HG03095 (cell line): ENCODE measurements around the gene WDR53.
A peak's percentile ranks its signal among the peaks of the same experiment; 100 is the strongest.
"Not testable (repeated sequence)": the region's sequence is repeated elsewhere in the genome, so short reads cannot be mapped to it uniquely, and the experiment has no call there.

ENCODE experiments used
- ATAC-seq: cut with Tn5 transposase; IDR thresholded peaks from one replicate; pipeline ENCODE4 v1.9.1; 2021; ENCODE audit warnings: moderate library complexity; ENCODE audit not compliant: unreplicated experiment

The WDR53 gene

DNA sequence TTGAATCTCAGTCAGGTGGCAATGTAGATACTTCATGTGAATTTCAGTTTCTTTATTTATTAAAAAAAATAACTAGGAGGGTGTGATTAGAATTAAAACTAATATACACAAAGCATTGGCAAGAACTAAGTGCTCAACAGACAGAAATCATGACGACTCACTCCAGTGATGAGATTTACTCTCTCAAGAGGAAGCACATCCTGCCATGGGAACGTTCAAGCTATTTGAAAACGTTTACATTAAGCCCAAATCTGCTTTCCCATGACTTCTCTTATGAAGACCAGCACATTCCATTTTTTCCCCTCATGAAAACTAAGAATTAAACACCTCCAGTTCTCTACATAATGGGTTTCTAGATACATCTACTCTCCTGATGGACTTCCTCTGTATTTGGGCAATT is 8.5 kb downstream of the WDR53 start:
- no peak for ATAC-seq

DNA sequence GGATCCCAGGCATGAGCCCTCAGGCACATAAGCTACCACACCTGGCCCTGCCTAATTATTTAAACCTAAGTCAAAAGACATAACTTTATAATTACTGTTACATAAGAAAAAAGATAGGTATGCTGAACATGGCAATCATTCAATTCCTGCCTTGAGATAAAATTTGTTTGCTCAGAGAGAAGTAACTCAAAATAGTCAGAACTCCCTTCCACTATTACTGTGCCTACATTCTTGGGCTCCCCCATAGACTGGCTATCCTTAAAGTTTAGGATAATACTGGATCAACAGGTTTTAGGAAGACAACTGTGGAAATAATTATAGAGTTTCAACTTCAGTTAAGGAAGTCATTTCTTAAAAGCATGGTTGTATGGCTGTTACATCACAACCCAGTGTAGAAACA is 9.9 kb downstream of the WDR53 start:
- ATAC-seq, result no peak

DNA sequence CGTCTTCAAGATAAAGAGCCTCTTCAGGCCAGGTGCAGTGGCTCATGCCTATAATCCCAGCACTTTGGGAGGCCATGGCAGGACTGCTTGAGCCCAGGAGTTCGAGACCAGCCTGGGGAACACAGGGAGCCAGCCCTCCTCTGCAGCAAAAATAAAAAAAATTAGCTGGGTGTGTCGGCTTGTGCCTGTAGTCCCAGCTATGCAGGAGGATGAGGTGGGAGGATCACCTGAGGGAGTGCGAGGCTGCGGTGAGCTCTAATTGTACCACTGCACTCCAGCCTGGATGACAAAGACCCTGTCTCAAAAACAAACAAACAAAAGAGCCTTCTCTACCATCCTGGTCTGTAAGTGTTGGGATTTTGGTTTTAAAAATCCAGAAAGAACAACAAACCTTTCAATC is 11.1 kb downstream of the WDR53 start:
- no peak for ATAC-seq

DNA sequence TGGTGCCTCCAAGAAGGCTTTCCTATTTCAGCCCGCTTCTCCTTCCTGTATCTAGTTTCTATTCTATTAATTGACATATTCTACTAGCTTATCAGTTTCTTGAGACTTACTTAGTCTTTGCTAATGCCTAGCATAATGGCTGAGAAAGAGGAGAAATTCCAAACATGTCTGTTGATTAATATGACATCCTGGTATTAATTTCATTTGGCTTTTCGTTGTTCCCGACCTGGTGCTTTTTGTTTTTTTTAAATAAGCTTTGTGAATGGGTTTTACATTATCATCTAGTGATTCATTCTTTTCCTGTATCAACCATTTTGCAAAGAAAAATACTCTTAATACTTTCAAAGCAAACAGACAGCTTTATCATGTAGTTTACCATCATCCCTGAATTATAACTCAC is 13.1 kb downstream of the WDR53 start:
- ATAC-seq, result no peak

DNA sequence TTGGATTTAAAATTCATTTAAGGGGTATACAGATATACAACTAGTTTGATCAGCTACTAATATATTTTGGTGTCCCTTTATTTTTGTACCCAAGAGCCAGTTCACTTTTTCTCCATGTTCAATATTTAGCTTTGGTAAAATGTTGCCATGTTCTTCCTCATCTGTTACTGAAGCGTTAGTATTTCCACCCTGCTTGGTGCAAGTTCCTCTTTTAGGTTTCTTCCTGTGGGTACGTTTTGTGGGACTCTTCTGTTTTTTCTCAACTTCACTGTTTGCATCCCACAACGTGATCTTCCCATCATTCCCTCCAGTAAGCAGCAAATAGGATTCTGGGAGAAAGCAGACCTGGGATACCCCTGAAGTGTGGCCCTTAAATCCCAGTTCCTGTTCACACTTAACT is 14.1 kb downstream of the WDR53 start:
- ATAC-seq, result no peak

GRCh38 chr3:196553551-196553950 is 14.8 kb downstream of the WDR53 start:
- no peak for ATAC-seq

- ATAC-seq, result no peak
Observed at GRCh38 chr3:196552253-196552652, 16.1 kb downstream of the WDR53 start.

- not testable (repeated sequence) for ATAC-seq
Observed at GRCh38 chr3:196550172-196550571, 18.2 kb downstream of the WDR53 start.

GRCh38 chr3:196549312-196549711 is 19.0 kb downstream of the WDR53 start:
- not testable (repeated sequence) for ATAC-seq

GRCh38 chr3:196547067-196547466 is 21.3 kb downstream of the WDR53 start:
- no peak for ATAC-seq

DNA sequence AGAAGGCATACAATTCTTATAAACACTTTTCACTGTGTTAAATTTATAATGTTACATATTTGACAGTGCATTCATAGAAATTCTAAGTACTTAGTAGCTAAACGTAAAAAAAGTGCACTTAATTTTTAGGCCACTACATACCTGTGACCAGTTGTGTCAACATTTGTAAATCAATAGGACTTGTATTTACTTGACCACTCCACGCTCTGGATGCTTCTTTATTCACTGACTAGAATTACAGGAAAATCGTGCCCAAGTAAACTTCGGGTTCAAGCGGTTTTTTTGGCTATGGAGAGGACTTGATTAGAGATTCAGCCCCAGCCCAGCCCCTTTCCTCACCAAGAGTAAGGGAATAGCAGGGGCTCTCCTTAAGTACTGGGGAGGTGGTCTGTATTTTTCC is 21.8 kb downstream of the WDR53 start:
- no peak for ATAC-seq

- ATAC-seq, result no peak
Observed at GRCh38 chr3:196544491-196544992, 23.8 kb downstream of the WDR53 start.

- no peak for ATAC-seq
Observed at GRCh38 chr3:196541684-196542445, 26.5 kb downstream of the WDR53 start.

DNA sequence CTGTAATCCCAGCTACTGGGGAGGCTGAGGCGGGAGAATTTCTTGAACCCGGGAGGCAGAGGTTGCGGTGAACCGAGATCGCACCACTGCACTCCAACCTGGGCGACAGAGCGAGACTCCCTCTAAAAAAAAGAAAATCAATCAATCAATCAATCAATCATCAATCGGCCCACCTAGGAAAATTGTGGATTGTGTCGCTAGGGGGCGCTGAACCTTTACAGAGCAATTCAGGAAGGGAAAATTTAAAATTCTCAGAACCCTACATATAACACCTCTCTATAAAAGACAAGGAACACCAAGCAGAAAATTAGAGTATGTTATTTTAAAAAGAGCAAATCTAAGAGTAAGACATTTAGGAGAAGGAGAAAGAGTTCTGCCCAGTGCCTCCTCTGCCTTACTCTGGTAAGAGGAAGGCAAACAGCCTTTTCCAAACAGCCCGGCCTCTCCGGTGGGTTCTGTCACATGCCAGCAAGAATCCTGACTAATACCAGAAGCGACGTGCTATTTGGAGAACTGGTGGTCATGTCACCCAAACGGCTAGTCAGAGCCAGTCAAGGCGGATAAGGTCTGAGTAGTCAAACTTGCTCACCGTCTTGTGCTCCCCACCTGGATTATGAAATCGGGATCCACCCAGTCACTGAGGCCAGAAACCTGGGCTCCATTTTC is 30.9 kb downstream of the WDR53 start:
- no peak for ATAC-seq

DNA sequence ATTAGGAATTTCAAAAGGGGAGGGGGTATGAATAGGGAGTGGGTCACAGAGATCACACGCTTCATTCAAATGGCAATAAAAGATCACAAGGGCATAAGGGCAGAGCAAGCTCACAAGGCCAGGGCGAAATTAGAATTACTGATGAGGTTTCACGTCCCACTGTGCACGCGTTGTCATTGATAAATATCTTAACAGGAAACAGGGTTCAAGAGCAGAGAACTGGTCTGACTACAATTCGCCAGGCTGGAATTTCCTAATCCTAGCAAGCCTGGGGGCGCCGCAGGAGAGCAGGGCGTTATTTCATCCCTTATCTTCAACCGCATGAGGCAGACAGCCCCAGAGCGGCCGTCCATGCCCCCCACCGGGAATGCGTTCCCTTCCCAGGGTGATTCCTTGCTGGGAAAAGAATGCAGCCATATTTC is 35.1 kb downstream of the WDR53 start:
- no peak for ATAC-seq

GRCh38 chr3:196531418-196531817 is 36.9 kb downstream of the WDR53 start:
- no peak for ATAC-seq

DNA sequence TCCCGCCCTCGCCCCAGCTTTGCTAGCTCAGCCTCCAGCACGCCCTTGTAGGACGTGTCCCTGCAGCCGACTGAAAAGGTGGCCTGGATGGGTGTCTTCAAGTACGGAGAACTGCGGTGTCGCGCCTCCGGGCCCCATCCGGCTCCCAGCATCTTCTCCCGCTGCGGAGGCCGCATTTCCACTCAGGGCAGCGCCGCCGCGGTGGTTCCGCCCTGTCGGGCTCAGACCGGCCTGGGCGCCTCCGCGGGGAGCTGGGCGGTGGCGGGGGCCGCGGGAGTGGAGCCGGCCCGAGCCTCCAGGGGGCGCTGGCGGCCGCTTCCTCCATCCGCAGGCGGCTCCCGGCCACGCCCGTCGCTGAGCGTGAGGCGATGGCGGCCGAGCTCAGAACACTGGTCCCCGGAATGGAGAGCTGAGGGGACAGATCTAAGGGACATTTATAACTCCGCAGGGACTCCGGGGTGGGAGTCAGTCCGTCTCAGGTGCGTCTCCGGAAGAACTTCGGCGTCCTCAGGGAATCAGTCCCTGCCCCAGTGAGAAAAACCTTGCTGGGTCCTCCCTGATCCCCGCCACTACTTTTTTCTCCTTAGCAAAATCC is 39.6 kb downstream of the WDR53 start:
- ATAC-seq, result peak; percentile 66

DNA sequence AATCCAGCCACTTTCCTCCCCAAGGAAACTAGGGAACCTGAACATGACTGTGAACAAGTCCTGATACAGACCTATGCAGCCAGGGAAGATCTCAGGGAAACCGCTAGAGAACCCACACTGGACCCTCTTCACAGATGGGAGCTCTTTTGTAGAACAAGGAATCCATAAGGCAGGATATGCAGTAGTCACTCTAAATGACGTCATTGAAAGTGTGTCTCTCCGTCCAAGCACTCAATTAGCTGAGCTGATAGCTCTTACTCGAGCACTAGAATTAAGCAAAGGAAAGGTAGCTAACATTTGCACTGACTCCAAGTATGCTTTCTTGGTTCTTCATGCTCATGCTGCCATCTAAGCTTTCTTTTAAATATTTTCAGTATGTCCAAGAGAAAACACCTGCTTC is 43.2 kb downstream of the WDR53 start:
- no peak for ATAC-seq

DNA sequence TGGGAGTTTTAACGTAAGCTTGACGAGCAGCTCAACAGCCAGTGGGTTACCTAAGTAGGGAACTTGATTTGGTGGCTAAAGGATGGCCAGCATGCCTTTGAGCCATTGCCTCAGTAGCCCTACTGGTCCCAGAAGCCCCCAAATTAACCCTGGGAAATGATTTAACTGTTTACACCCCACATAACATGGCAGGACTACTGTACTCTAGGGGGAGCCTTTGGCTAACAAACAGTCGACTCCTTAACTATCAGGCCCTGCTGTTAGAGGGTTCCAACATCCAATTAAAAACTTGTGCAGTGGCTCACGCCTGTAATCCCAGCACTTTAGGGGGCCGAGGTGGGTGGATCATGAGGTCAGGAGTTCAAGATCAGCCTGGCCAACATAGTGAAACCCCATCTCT is 43.8 kb downstream of the WDR53 start:
- no peak for ATAC-seq

DNA sequence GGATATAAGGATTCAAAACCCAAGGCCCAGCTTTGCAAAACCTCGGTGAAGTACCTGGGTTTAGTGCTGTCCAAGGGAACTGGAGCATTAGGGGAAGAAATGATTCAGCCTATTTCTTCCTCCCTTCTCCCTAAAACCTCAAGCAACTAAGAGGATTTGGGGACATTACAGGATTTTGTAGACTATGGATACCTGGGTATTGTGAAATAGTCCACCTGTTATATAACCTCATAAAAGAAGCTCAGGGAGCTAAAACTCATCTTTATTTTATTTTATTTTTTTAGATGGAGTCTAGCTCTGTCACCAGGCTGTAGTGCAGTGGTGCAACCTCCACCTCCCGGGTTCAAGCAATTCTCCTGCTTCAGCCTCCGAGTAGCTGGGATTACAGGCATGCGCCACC is 44.5 kb downstream of the WDR53 start:
- ATAC-seq, result no peak

DNA sequence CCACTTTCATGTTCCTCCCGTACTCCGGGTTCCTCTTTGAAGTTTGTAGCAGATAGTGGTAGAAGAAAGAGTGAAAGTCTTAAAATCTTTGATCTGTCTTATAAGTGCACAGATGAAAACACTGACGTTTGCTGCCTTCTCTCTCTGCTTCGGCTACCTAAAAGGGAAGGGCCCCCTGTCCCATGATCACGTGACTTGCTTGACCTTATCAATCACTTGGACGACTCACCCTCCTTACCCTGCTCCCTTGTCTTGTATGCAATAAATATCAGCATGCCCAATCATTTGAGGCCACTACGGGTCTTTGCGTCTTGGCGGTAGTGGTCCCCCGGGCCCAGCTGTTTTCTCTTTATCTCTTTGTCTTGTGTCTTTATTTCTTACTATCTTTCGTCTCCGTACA is 47.1 kb downstream of the WDR53 start:
- not testable (repeated sequence) for ATAC-seq

DNA sequence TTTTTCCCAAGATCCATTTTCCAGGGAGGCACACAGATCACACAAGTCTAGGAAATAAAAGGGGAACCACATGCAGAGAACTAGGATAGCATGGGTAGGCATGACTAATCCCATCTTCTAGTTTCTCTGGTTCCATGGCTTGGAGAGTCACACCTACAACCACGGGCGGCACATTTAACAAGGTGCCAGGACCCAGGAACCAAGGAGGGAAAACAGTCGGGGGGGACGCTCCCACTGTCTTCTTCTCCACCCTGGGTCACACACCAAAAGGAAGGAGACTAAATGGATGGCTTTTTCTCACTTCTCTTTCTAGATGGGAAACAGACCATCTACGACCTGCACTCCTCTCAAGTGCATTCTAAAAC is 48.7 kb downstream of the WDR53 start:
- ATAC-seq, result no peak
